Erythroblast (primary cell): Measurements from ENCODE around the gene MYO1D.

ENCODE experiments used
- DNase-seq, 2 experiments: peaks; one replicate each; lab custom pipeline; 2025; lab: John Stamatoyannopoulos, UW
- GATA1 ChIP-seq: IDR thresholded peaks from 2 replicates; pipeline ENCODE4 v1.6.1; 2011; ENCODE audit warnings: low read depth, mild to moderate bottlenecking, control low read depth, low read length, moderate library complexity
- POLR2A ChIP-seq: IDR thresholded peaks from 2 replicates; pipeline ENCODE4 v1.6.1; 2011; ENCODE audit warnings: mild to moderate bottlenecking, low read length

Gene MYO1D

GRCh38 chr17:32493571-32493970 lies 383.4 kb downstream of the MYO1D start:
- no peak for DNase-seq

GRCh38 chr17:32492648-32493289 lies 384.2 kb downstream of the MYO1D start:
- TF ChIP-seq POLR2A (no peak), GATA1 (no peak)

More at GRCh38 chr17:32493571-32493970, 383.4 kb downstream of the MYO1D start:
- TF ChIP-seq GATA1 (no peak), POLR2A (no peak)

GRCh38 chr17:32492264-32492589 lies 384.7 kb downstream of the MYO1D start:
- TF ChIP-seq GATA1 (no peak), POLR2A (no peak)
- DNase-seq: no peak

More at GRCh38 chr17:32492648-32493289, 384.2 kb downstream of the MYO1D start:
- no peak for DNase-seq

GRCh38 chr17:32491371-32492263 lies 385.3 kb downstream of the MYO1D start:
- DNase-seq: no peak

GRCh38 chr17:32490101-32490482 lies 386.8 kb downstream of the MYO1D start:
- TF ChIP-seq POLR2A (no peak), GATA1 (no peak)
- no peak for DNase-seq

More at GRCh38 chr17:32491371-32492263, 385.3 kb downstream of the MYO1D start:
- TF ChIP-seq GATA1: no peak
- TF ChIP-seq POLR2A: no peak

GRCh38 chr17:32489320-32490100 lies 387.4 kb downstream of the MYO1D start:
- no peak for TF ChIP-seq GATA1
- TF ChIP-seq POLR2A: no peak
- no peak for DNase-seq

GRCh38 chr17:32488604-32489180 lies 388.2 kb downstream of the MYO1D start:
- DNase-seq: no peak
- TF ChIP-seq POLR2A: no peak
- no peak for TF ChIP-seq GATA1

GRCh38 chr17:32488177-32488542 lies 388.8 kb downstream of the MYO1D start:
- TF ChIP-seq GATA1: no peak
- DNase-seq: no peak

- TF ChIP-seq GATA1 (no peak), POLR2A (no peak)
- peak; percentile 43 to 47 for DNase-seq
Observed at GRCh38 chr17:32487473-32488176, 389.3 kb downstream of the MYO1D start.

- peak; percentile 80 for DNase-seq
- no peak for TF ChIP-seq GATA1
- TF ChIP-seq POLR2A: peak; percentile 16
Observed at GRCh38 chr17:32486701-32487472, 390.0 kb downstream of the MYO1D start, which contains the start of gene CDK5R1. Gene CDK5R1, plus strand, starts transcription at chr17:32486993. Its CDS starts 628 bp downstream, at chr17:32487621.

- TF ChIP-seq POLR2A (no peak), GATA1 (no peak)
- DNase-seq: peak; percentile 87 to 88
Observed at GRCh38 chr17:32486111-32486700, 390.7 kb downstream of the MYO1D start.

- no peak for DNase-seq
- no peak for TF ChIP-seq POLR2A
- no peak for TF ChIP-seq GATA1
Observed at GRCh38 chr17:32485261-32486110, 391.4 kb downstream of the MYO1D start.
